ENCODE results near the gene SHISAL1. TPM values are rescaled to one million over a fixed set of nuclear protein-coding genes. Genes with fewer than 3 reads are reported as not detected.

Gene SHISAL1
- total RNA-seq, 1 experiment from 2014 or later: 2.4 TPM

GRCh38 chr22:44219101-44219870 is 93.5 kb downstream of the SHISAL1 start:
- no peak overlapping the region for H3K4me3 ChIP-seq
- DNase-seq (ENCODE audit: low read depth in 1 of 2, low spot score in 2 of 2): no peak
- no peaks in the 10 kb centered on the region for H3K27me3 ChIP-seq (replicated peaks)
- no peak overlapping the region for H3K27ac ChIP-seq
- H3K4me1 ChIP-seq (replicated peaks): no peaks in the 10 kb centered on the region
- H3K36me3 ChIP-seq: no peaks in the 10 kb centered on the region
- H3K9me3 ChIP-seq (replicated peaks): 0 out of 2 replicates have a peak, but pooled peaks cover 6% of the 10 kb centered on the region

GRCh38 chr22:44218071-44218470 is 94.7 kb downstream of the SHISAL1 start:
- DNase-seq (ENCODE audit: low read depth in 1 of 2, low spot score in 2 of 2): peak in 1 of 2 experiments; percentile 25
- Histone ChIP-seq H3K27ac (no peak overlapping the region), H3K36me3 (no peaks in the 10 kb centered on the region), H3K27me3 (replicated peaks) (no peaks in the 10 kb centered on the region), H3K4me1 (replicated peaks) (no peaks in the 10 kb centered on the region), H3K9me3 (replicated peaks) (0 out of 2 replicates have a peak, but pooled peaks cover 6% of the 10 kb centered on the region), H3K4me3 (no peak overlapping the region)

DNA sequence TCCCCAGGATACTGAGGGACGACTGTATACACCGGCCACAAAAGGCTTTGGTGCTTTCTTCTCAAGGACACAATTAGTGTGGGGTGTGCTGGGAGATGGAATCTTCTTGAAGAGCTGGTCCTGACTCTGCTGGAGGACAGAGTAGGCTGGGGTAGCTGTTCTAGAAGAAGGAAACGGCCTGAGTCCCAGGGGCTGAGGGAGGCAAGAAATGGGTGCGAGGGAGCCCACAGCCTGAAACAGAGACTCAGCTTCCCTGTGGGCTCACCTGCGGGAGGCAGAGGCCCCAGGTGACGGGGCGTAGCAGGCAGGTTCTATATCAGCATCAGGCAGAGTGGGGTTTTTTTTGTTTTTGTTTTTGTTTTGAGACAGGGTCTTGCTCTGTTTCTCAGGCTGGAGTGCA is 95.4 kb downstream of the SHISAL1 start:
- Histone ChIP-seq H3K36me3 (no peaks in the 10 kb centered on the region), H3K27ac (no peak overlapping the region), H3K4me3 (no peak overlapping the region), H3K4me1 (replicated peaks) (no peaks in the 10 kb centered on the region), H3K27me3 (replicated peaks) (no peaks in the 10 kb centered on the region), H3K9me3 (replicated peaks) (0 out of 2 replicates have a peak, but pooled peaks cover 6% of the 10 kb centered on the region)
- DNase-seq (ENCODE audit: low read depth in 1 of 2, low spot score in 2 of 2): peak in 1 of 2 experiments; percentile 16

- H3K4me1 ChIP-seq (replicated peaks): no peaks in the 10 kb centered on the region
- no peaks in the 10 kb centered on the region for H3K36me3 ChIP-seq
- no peak overlapping the region for H3K4me3 ChIP-seq
- no peaks in the 10 kb centered on the region for H3K27me3 ChIP-seq (replicated peaks)
- 0 out of 2 replicates have a peak, but pooled peaks cover 3% of the 10 kb centered on the region for H3K9me3 ChIP-seq (replicated peaks)
- DNase-seq (ENCODE audit: low read depth in 1 of 2, low spot score in 2 of 2): no peak
- no peak overlapping the region for H3K27ac ChIP-seq
These were observed 97.5 kb downstream of the SHISAL1 start for GRCh38 chr22:44215287-44215686.

GRCh38 chr22:44214764-44215163 is 98.0 kb downstream of the SHISAL1 start:
- no peaks in the 10 kb centered on the region for H3K27me3 ChIP-seq (replicated peaks)
- H3K4me1 ChIP-seq (replicated peaks): no peaks in the 10 kb centered on the region
- DNase-seq (ENCODE audit: low read depth in 1 of 2, low spot score in 2 of 2): peak in 1 of 2 experiments; percentile 12
- H3K9me3 ChIP-seq (replicated peaks): 0 out of 2 replicates have a peak, but pooled peaks cover 3% of the 10 kb centered on the region
- no peak overlapping the region for H3K4me3 ChIP-seq
- H3K27ac ChIP-seq: no peak overlapping the region
- no peaks in the 10 kb centered on the region for H3K36me3 ChIP-seq

DNA sequence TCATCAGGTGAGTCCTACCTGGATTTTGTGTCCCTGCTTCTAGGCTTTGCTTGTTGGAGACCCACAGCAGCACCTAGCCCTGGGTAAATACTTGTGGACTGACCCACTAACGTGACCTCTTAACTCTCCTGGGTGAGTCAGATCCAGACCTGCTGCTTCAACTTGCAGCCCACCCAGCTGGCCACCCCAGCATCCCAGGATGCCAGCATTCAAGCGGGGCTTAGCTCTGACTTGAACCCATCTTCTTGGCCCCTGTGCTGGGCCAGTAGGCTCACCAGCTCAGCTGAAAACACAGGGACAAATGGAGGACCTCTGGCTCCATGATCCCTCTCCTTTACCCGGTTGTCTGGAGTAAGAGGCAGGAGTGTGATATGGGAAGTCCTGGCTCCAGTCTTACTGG is 98.6 kb downstream of the SHISAL1 start:
- no peaks in the 10 kb centered on the region for H3K4me1 ChIP-seq (replicated peaks)
- no peaks in the 10 kb centered on the region for H3K36me3 ChIP-seq
- DNase-seq (ENCODE audit: low read depth in 1 of 2, low spot score in 2 of 2): peak in 1 of 2 experiments; percentile 20
- H3K4me3 ChIP-seq: no peak overlapping the region
- 0 out of 2 replicates have a peak, but pooled peaks cover 3% of the 10 kb centered on the region for H3K9me3 ChIP-seq (replicated peaks)
- H3K27me3 ChIP-seq (replicated peaks): no peaks in the 10 kb centered on the region
- no peak overlapping the region for H3K27ac ChIP-seq

DNA sequence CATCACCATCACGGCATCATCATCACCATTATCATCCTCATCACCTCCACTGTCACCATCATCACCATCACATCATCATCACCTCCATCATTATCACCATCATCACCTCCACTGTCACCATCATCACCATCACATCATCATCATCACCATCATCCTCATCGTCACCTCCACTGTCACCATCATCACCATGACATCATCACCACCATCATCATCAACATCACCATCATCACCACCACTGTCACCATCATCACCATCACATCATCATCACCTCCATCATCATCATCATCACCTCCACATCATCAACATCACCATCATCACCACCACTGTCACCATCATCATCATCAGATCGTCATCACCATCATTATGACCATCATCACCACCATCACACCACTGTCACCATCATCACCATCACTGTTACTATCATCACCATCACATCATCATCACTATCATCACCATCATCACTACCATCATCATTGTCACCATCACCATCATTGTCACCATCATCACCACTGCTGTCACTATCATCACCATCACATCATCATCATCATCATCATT is 99.2 kb downstream of the SHISAL1 start:
- Histone ChIP-seq H3K9me3 (replicated peaks) (0 out of 2 replicates have a peak, but pooled peaks cover 3% of the 10 kb centered on the region), H3K4me1 (replicated peaks) (no peaks in the 10 kb centered on the region), H3K4me3 (no peak overlapping the region), H3K27me3 (replicated peaks) (no peaks in the 10 kb centered on the region), H3K36me3 (no peaks in the 10 kb centered on the region), H3K27ac (no peak overlapping the region)
- no peak for DNase-seq (ENCODE audit: low read depth in 1 of 2, low spot score in 2 of 2)

DNA sequence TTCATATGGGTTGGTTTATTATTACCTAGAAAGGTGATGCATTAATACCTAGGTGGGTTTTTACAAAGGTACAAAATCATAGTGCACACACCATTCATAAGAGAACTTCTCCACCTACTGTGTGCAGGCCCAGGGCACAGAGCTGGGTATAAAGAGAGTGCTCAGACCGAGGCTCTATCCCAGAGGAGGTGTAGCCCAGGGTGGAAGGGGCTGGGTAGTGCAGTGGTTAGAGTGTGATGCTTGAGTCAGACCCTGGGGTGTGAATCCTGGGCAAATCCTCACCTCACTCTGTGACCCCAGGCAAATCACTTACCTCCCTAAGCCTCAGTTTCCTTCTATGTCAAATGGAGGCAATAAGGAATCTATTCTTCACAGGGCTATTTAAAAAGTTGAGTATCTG is 99.8 kb downstream of the SHISAL1 start:
- no peak overlapping the region for H3K4me3 ChIP-seq

GRCh38 chr22:44211946-44212930 is 100.5 kb downstream of the SHISAL1 start:
- H3K36me3 ChIP-seq: no peaks in the 10 kb centered on the region
- no peak overlapping the region for H3K27ac ChIP-seq
- H3K9me3 ChIP-seq (replicated peaks): 0 out of 2 replicates have a peak, but pooled peaks cover 3% of the 10 kb centered on the region
- peak in 1 of 2 experiments; percentile 33 for DNase-seq (ENCODE audit: low read depth in 1 of 2, low spot score in 2 of 2)
- no peaks in the 10 kb centered on the region for H3K27me3 ChIP-seq (replicated peaks)
- H3K4me1 ChIP-seq (replicated peaks): no peaks in the 10 kb centered on the region
- no peak overlapping the region for H3K4me3 ChIP-seq

More for the DNA sequence above, 99.8 kb downstream of the SHISAL1 start:
- no peaks in the 10 kb centered on the region for H3K4me1 ChIP-seq (replicated peaks)
- H3K27ac ChIP-seq: no peak overlapping the region
- peak in 1 of 2 experiments; percentile 25 for DNase-seq (ENCODE audit: low read depth in 1 of 2, low spot score in 2 of 2)
- H3K27me3 ChIP-seq (replicated peaks): no peaks in the 10 kb centered on the region
- H3K36me3 ChIP-seq: no peaks in the 10 kb centered on the region
- 0 out of 2 replicates have a peak, but pooled peaks cover 3% of the 10 kb centered on the region for H3K9me3 ChIP-seq (replicated peaks)

- H3K36me3 ChIP-seq: no peaks in the 10 kb centered on the region
- DNase-seq (ENCODE audit: low read depth in 1 of 2, low spot score in 2 of 2): peak in 1 of 2 experiments; percentile 24
These were observed 101.3 kb downstream of the SHISAL1 start for GRCh38 chr22:44211256-44211945.

GRCh38 chr22:44210722-44211121 is 102.0 kb downstream of the SHISAL1 start:
- Histone ChIP-seq H3K9me3 (replicated peaks) (0 out of 2 replicates have a peak, but pooled peaks cover 3% of the 10 kb centered on the region), H3K4me1 (replicated peaks) (no peaks in the 10 kb centered on the region), H3K4me3 (no peak overlapping the region), H3K27ac (no peak overlapping the region), H3K27me3 (replicated peaks) (no peaks in the 10 kb centered on the region), H3K36me3 (no peaks in the 10 kb centered on the region)
- peak in 1 of 2 experiments; percentile 24 for DNase-seq (ENCODE audit: low read depth in 1 of 2, low spot score in 2 of 2)

More at GRCh38 chr22:44211256-44211945, 101.3 kb downstream of the SHISAL1 start:
- H3K27ac ChIP-seq: no peak overlapping the region
- no peaks in the 10 kb centered on the region for H3K4me1 ChIP-seq (replicated peaks)
- no peaks in the 10 kb centered on the region for H3K27me3 ChIP-seq (replicated peaks)
- no peak overlapping the region for H3K4me3 ChIP-seq
- 0 out of 2 replicates have a peak, but pooled peaks cover 3% of the 10 kb centered on the region for H3K9me3 ChIP-seq (replicated peaks)

DNA sequence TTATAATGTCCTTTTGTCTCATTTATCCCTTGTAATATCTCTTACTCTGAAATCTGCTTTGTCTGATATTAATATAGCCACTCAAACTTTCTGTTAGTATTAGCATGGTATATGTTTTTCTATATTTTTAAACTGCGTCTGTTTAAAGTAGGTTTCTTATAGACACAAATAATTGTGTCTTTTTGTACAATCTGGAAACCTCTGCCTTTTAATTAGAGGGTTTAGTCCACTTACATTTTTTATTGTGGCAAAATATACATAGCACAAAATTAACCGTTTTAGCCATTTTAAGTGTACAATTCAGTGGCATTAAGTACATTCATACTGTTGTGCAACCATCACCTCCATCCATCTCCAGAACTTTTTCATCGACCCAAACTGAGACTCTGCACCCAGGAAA is 103.4 kb downstream of the SHISAL1 start:
- no peak for DNase-seq (ENCODE audit: low read depth in 1 of 2, low spot score in 2 of 2)
- no peaks in the 10 kb centered on the region for H3K4me1 ChIP-seq (replicated peaks)
- H3K36me3 ChIP-seq: no peaks in the 10 kb centered on the region
- no peak overlapping the region for H3K4me3 ChIP-seq
- no peaks in the 10 kb centered on the region for H3K9me3 ChIP-seq (replicated peaks)
- H3K27ac ChIP-seq: no peak overlapping the region
- H3K27me3 ChIP-seq (replicated peaks): no peaks in the 10 kb centered on the region

GRCh38 chr22:44207981-44208317 is 104.8 kb downstream of the SHISAL1 start:
- Histone ChIP-seq H3K27me3 (replicated peaks) (no peaks in the 10 kb centered on the region), H3K9me3 (replicated peaks) (no peaks in the 10 kb centered on the region), H3K36me3 (no peaks in the 10 kb centered on the region), H3K27ac (no peak overlapping the region), H3K4me1 (replicated peaks) (peaks cover 1% of the 10 kb centered on the region), H3K4me3 (no peak overlapping the region)
- DNase-seq (ENCODE audit: low read depth in 1 of 2, low spot score in 2 of 2): peak in 1 of 2 experiments; percentile 6
